HG02610 (cell line): ENCODE measurements around the gene SMIM30.
A peak's percentile ranks its signal among the peaks of the same experiment; 100 is the strongest.

Source experiments
- ATAC-seq: cut with Tn5 transposase; IDR thresholded peaks from one replicate; pipeline ENCODE4 v1.9.1; 2021; ENCODE audit warnings: mild to moderate bottlenecking, moderate library complexity; ENCODE audit not compliant: unreplicated experiment

SMIM30 gene

GRCh38 chr7:113109718-113110117 lies 8.6 kb downstream of the SMIM30 start:
- no peak for ATAC-seq

GRCh38 chr7:113100121-113100603 lies 18.2 kb downstream of the SMIM30 start:
- no peak for ATAC-seq

DNA sequence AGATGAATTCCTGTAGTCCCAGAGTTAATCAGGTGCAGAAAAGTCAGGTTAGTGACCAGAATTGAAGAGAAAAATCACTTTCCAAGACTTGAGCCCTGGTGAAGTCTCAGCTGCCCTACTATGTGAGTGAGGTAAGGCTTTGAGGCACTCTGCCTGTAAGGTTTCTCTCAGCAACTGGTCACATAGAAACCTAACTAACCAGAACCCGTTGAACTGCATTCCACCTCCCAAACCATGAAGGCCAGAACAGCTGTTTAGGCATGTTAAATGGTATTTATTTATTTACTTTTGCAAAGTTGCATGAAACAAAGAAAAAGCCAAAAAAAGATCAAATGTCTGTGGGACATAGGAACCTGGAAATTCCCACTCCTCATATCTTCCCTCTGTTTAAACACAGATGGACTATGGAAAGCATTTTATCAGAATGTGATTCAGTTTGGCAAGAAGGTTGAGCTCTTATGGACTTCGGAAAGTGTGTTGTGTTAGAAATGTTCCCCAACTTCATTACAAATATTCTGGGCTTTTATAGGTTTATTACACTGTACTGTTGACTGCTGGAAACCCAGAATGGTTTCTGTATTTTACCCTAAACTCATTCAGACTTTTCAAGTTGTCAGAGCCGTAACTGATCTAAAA lies 19.0 kb downstream of the SMIM30 start:
- ATAC-seq, result no peak

- ATAC-seq, result no peak
Observed at GRCh38 chr7:113094517-113095249, 23.7 kb downstream of the SMIM30 start.

- no peak for ATAC-seq
Observed at GRCh38 chr7:113093561-113093960, 24.8 kb downstream of the SMIM30 start.

- no peak for ATAC-seq
Observed at GRCh38 chr7:113092762-113093161, 25.6 kb downstream of the SMIM30 start.

- no peak for ATAC-seq
Observed at GRCh38 chr7:113087071-113087998, 31.0 kb downstream of the SMIM30 start.

GRCh38 chr7:113086431-113086888 lies 31.9 kb downstream of the SMIM30 start, which contains the start of gene GPR85:
Gene GPR85 (minus strand): TSS chr7:113086827. CDS start chr7:113084721, 2,106 bp downstream.
- ATAC-seq, result peak; percentile 76

DNA sequence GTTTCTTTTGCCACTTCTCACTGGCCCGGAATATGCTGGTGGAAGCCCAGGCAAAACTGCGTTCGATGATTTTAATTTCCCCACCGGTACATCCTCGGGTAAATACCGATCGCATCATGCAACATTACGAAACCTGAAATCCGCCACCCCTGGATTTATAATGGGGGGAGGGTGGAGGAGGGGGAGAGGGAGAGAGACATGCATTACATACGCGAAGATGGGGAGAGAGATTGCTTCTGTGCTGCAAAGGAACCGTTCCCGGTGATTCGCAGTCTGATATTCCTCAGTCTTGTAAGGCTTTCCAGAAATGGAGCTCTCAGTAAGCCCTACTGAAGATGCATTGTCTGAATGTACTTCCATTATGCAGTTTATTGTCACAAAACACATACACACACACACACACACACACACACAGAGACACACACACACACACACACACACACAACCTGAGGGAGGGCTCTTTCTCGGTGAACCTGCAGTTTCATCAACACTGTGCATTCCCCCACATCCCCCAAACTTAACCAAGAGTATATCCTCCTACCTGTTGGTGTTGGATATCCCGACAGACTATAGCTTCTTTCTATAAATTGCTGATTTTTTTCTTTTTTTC lies 32.5 kb downstream of the SMIM30 start:
- ATAC-seq, result no peak

GRCh38 chr7:113084496-113085172 lies 33.7 kb downstream of the SMIM30 start:
- no peak for ATAC-seq

DNA sequence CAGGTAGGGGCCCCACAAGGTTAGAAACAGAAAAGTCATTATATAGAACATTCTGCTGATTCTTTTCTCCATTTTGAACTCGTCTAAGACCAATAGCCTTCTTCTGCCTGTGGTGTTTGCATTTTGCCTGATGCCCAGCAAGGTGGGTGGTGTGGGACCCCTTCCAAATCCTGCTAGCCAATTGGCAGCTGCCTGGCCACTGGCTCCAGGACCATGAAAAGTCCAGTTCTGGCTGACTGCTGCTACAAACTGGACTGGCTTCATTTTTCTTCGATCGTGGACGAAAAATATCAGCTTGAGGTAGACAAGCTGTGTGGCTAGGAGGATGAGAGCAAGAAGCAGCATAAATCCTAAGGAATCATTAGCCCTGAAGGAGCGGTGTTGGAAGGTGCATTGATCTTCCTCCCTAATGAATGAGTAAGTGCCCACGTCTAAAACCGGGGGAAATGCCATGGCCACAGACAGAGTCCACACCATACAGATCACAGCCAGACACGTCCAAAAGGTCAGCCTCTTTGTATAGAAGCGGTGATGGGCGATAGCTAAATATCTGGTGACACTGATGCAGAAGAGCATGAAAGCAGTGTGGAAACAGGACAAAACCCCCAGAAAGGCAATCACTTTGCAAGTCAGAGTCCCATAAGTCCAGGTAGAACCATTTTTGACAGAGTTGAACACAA lies 34.4 kb downstream of the SMIM30 start:
- ATAC-seq, result no peak

GRCh38 chr7:113083132-113083815 lies 35.1 kb downstream of the SMIM30 start:
- ATAC-seq, result no peak

GRCh38 chr7:113078331-113078730 lies 40.0 kb downstream of the SMIM30 start:
- no peak for ATAC-seq

DNA sequence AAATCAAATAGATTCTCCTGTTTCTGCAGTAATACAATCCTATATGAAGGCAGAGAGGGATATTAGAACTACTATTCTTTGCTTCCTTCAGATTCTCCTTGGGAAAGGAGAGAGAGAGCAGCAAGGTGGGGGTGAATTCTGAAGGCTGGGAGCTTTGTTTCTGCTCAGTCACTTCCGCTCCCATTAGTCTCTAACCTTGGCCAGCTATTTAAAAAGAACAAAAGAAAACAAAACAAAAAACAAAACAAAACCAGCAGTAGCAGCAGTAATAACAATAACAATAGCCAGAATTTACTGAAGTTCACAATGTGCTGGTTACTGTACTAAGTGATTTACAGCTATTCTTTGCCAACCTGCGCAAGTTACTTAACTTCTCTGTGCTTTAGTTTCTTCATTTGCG lies 41.7 kb downstream of the SMIM30 start:
- no peak for ATAC-seq

DNA sequence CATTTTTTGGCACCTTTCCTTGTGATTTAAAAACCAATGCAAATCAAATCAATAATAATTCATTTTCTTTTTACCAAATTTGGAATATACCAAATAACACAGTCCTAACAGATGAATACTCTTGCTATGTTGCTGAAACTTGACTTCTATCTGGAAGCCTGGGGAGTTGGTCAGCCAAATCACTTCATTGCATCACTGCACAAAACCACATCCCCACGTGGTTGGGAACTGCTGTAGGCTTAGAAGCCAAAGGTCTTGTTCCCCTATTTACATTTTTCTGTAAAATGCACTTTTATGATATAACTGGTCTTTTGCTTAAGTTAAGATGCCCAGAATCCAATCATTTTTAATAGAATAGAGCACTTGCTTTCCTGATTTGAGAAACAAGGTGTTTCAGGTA lies 46.9 kb downstream of the SMIM30 start:
- ATAC-seq, result peak; percentile 64
